Astrocyte (in vitro differentiated cells and primary cell): Measurements from ENCODE around the gene ANKRD60. TPM values are rescaled to one million over a fixed set of nuclear protein-coding genes. Genes with fewer than 3 reads are reported as not detected.

Experiments used
- DNase-seq: peaks from one replicate; pipeline ENCODE4 v3.0.0-alpha.2; 2010; ENCODE audit warnings: low read depth
- FAIRE-seq: peaks from 2 replicates; lab custom pipeline; 2011; peaks lifted over from hg19 to GRCh38; lab: Jason Lieb, UNC
- H2AFZ ChIP-seq: 2 replicates; pipeline ENCODE4 v1.6.0; 2012; ENCODE audit warnings: low read depth, low read length, inconsistent platforms
- H3K27ac ChIP-seq: 2 replicates; pipeline ENCODE4 v1.5.1; 2011; ENCODE audit warnings: low read depth, low read length, inconsistent platforms
- H3K27me3 ChIP-seq: 2 replicates; pipeline ENCODE4 v1.6.0; 2011; ENCODE audit warnings: low read length, inconsistent platforms; ENCODE audit not compliant: insufficient read depth
- H3K36me3 ChIP-seq: 2 replicates; pipeline ENCODE4 v1.5.1; 2011; ENCODE audit warnings: low read length, inconsistent platforms; ENCODE audit not compliant: insufficient read depth
- H3K4me1 ChIP-seq: 2 replicates; pipeline ENCODE4 v1.5.1; 2011; ENCODE audit warnings: low read length, inconsistent platforms; ENCODE audit not compliant: insufficient read depth
- H3K4me2 ChIP-seq: 2 replicates; pipeline ENCODE4 v1.6.0; 2012; ENCODE audit warnings: low read length, inconsistent platforms
- H3K4me3 ChIP-seq: 2 replicates; pipeline ENCODE4 v1.5.1; 2011; ENCODE audit warnings: low read depth, mild to moderate bottlenecking, low read length, inconsistent platforms; ENCODE audit not compliant: insufficient read depth
- H3K79me2 ChIP-seq: 2 replicates; pipeline ENCODE4 v1.6.0; 2012; ENCODE audit warnings: mild to moderate bottlenecking, low read length, inconsistent platforms; ENCODE audit not compliant: insufficient read depth
- H3K9ac ChIP-seq: 2 replicates; pipeline ENCODE4 v1.6.0; 2012; ENCODE audit warnings: mild to moderate bottlenecking, low read length, inconsistent platforms
- H3K9me3 ChIP-seq: 2 replicates; pipeline ENCODE4 v1.5.1; 2012; ENCODE audit warnings: low read depth, mild to moderate bottlenecking, low read length, inconsistent platforms; ENCODE audit not compliant: insufficient read depth
- H4K20me1 ChIP-seq: 2 replicates; pipeline ENCODE4 v1.6.0; 2012; ENCODE audit warnings: low read length, inconsistent platforms; ENCODE audit not compliant: insufficient read depth
- H3K27ac Mint-ChIP-seq: one replicate; pipeline ENCODE4 v1.8.0; 2021; ENCODE audit warnings: mild to moderate bottlenecking, mixed read lengths; ENCODE audit not compliant: unreplicated experiment
- H3K27me3 Mint-ChIP-seq: one replicate; pipeline ENCODE4 v1.8.0; 2021; ENCODE audit warnings: low read depth, mixed read lengths; ENCODE audit not compliant: unreplicated experiment
- H3K36me3 Mint-ChIP-seq: one replicate; pipeline ENCODE4 v1.8.0; 2021; ENCODE audit warnings: low read depth, mixed read lengths; ENCODE audit not compliant: unreplicated experiment
- H3K4me1 Mint-ChIP-seq: one replicate; pipeline ENCODE4 v1.8.0; 2021; ENCODE audit warnings: low read depth, mixed read lengths; ENCODE audit not compliant: unreplicated experiment
- H3K4me3 Mint-ChIP-seq: one replicate; pipeline ENCODE4 v1.8.0; 2021; ENCODE audit warnings: mild to moderate bottlenecking, moderate library complexity, mixed read lengths; ENCODE audit not compliant: unreplicated experiment
- H3K9me3 Mint-ChIP-seq: one replicate; pipeline ENCODE4 v1.8.0; 2021; ENCODE audit warnings: mild to moderate bottlenecking, mixed read lengths; ENCODE audit not compliant: unreplicated experiment
- EZH2 ChIP-seq: IDR thresholded peaks from 2 replicates; pipeline ENCODE4 v1.6.1; 2012; ENCODE audit warnings: mild to moderate bottlenecking, low read length, inconsistent platforms; ENCODE audit not compliant: insufficient read depth
- total RNA-seq: library from RNA; stranded (reverse); gene quantifications from 2 replicates; pipeline ENCODE4 v1.2.1, GENCODE V29; 2021
- TF ChIP-seq, protein P1 (sequence below): IDR thresholded peaks from 2 replicates; pipeline ENCODE4 v1.5.1; 2011; ENCODE audit warnings: low read depth, mild to moderate bottlenecking, inconsistent platforms, low read length, moderate library complexity; ENCODE audit not compliant: insufficient read depth

The ANKRD60 gene
- total RNA-seq, 1 donor from 2014 or later = not detected

DNA sequence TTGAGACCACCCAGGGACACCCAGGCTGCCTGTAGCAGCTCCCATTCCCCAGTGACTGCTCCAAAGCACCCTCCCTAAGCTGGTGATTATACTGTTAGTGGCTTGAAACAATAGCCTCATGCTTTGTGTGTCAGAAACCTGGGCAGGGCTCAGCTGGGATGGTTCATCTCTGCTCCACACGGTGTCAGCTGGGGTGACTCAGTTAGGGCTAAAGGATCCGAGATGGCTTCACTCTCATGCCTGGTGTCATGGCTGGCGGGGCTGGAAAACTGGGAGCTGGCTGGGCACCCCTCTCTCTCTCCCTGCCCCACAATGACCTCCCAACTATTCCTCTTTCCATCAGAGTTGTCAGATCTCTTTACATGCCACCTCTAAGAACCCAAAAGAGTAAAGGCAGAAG is 44.4 kb downstream of the ANKRD60 start:
- no peak overlapping the region for H3K4me3 ChIP-seq
- H3K36me3 ChIP-seq = no peaks in the 10 kb centered on the region
- no peak overlapping the region for H3K9ac ChIP-seq
- H2AFZ ChIP-seq = no peak overlapping the region
- H3K27me3 Mint-ChIP-seq = peaks cover 60% of the 10 kb centered on the region
- no peaks in the 10 kb centered on the region for H3K27me3 ChIP-seq
- peaks cover under 1% of the 10 kb centered on the region for H3K36me3 Mint-ChIP-seq
- FAIRE-seq (no peak), DNase-seq (no peak)
- no peaks in the 10 kb centered on the region for H3K4me1 Mint-ChIP-seq
- H3K79me2 ChIP-seq = no peaks in the 10 kb centered on the region
- no peak overlapping the region for H3K4me2 ChIP-seq
- no peaks in the 10 kb centered on the region for H4K20me1 ChIP-seq
- H3K27ac Mint-ChIP-seq = no peak overlapping the region
- H3K4me3 Mint-ChIP-seq = no peak overlapping the region
- H3K4me1 ChIP-seq = peaks cover 8% of the 10 kb centered on the region
- H3K9me3 ChIP-seq = peaks cover 13% of the 10 kb centered on the region
- H3K9me3 Mint-ChIP-seq = peaks cover 19% of the 10 kb centered on the region
- TF ChIP-seq, protein P1, sequence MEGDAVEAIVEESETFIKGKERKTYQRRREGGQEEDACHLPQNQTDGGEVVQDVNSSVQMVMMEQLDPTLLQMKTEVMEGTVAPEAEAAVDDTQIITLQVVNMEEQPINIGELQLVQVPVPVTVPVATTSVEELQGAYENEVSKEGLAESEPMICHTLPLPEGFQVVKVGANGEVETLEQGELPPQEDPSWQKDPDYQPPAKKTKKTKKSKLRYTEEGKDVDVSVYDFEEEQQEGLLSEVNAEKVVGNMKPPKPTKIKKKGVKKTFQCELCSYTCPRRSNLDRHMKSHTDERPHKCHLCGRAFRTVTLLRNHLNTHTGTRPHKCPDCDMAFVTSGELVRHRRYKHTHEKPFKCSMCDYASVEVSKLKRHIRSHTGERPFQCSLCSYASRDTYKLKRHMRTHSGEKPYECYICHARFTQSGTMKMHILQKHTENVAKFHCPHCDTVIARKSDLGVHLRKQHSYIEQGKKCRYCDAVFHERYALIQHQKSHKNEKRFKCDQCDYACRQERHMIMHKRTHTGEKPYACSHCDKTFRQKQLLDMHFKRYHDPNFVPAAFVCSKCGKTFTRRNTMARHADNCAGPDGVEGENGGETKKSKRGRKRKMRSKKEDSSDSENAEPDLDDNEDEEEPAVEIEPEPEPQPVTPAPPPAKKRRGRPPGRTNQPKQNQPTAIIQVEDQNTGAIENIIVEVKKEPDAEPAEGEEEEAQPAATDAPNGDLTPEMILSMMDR = no peak
- no peak for TF ChIP-seq EZH2
- H3K27ac ChIP-seq = no peak overlapping the region

DNA sequence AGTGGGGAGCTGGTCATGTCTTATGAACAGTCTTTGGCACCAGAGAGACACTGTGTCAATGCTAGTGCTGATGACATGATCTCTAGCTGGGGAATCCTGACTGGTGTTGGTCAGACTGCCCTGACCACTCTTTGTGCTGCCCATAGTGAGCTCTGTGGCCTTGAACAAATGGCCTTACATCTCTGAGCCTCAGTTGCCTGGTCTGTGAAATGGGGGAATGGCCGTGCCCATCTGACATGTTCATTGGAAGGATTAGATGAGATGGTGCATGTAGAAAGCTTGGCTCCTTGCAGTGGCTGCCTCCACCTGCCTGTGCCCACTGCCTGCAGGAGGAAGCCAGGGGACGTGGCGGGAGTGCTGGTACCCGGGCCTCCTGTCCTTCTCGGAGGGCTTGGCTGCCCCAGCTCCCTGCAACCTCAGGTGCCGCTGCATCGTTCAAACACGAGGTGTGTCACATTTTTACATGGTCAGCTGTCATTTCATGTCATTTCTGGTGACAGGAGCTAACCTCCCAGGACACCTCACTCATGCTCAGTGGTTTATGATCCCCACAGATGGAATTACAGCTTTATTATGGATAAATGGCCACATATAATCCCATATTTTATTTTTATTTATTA is 45.8 kb downstream of the ANKRD60 start:
- no peak overlapping the region for H3K9ac ChIP-seq
- Mint-ChIP-seq H3K4me1 (no peaks in the 10 kb centered on the region), H3K27me3 (peaks cover 65% of the 10 kb centered on the region), H3K27ac (no peak overlapping the region), H3K9me3 (peaks cover 18% of the 10 kb centered on the region), H3K36me3 (peaks cover 2% of the 10 kb centered on the region), H3K4me3 (no peak overlapping the region)
- H2AFZ ChIP-seq = no peak overlapping the region
- H3K27ac ChIP-seq = no peak overlapping the region
- TF ChIP-seq EZH2 = no peak
- TF ChIP-seq, protein P1 = no peak
- no peaks in the 10 kb centered on the region for H4K20me1 ChIP-seq
- no peak for FAIRE-seq
- peaks cover 13% of the 10 kb centered on the region for H3K9me3 ChIP-seq
- no peak overlapping the region for H3K4me2 ChIP-seq
- no peaks in the 10 kb centered on the region for H3K27me3 ChIP-seq
- no peaks in the 10 kb centered on the region for H3K36me3 ChIP-seq
- peaks cover 10% of the 10 kb centered on the region for H3K4me1 ChIP-seq
- no peaks in the 10 kb centered on the region for H3K79me2 ChIP-seq
- no peak for DNase-seq
- H3K4me3 ChIP-seq = no peak overlapping the region

DNA sequence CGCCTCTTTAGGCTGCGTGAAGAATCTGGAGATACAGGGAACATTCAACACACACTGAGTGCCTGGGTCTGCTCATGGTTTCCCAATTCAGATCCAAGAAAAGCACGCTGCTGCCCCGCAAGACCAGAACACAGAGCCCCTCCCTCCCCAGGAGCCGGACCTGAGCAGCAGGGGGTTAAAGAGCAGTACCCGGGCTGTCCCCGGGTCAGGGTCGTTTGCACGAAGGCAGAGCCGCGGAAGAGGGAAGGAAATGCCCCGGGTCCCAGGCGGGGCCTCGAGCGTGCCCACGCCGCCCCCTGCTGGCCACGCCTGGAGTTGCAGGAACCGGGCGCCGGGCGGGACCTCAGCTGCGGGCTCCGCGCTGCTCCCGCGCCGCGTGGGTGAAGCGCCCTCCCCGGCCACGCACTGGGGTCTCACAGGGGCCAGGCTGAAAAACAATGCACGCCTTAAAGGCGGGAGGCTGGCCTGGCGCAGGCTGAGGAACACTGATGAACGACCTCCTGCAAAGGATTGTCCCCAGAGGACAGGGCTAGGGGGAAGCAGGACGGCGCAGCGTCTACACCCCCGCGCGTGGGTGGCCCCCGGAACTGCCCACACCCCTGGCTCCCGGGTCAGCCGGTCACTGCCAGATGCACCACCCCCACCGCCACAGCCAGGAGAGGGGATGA is 48.9 kb downstream of the ANKRD60 start:
- Histone ChIP-seq H2AFZ (peak overlapping the region; percentile 86), H3K4me1 (peaks cover 10% of the 10 kb centered on the region), H3K9me3 (peaks cover 11% of the 10 kb centered on the region), H3K4me2 (peak overlapping the region; percentile 85), H3K27me3 (no peaks in the 10 kb centered on the region), H3K9ac (peak overlapping the region; percentile 54), H3K79me2 (no peaks in the 10 kb centered on the region), H3K4me3 (peak overlapping the region; percentile 49), H4K20me1 (no peaks in the 10 kb centered on the region), H3K27ac (no peak overlapping the region), H3K36me3 (no peaks in the 10 kb centered on the region)
- peaks cover 65% of the 10 kb centered on the region for H3K27me3 Mint-ChIP-seq
- FAIRE-seq (no peak), DNase-seq (no peak)
- no peak overlapping the region for H3K27ac Mint-ChIP-seq
- peaks cover 8% of the 10 kb centered on the region for H3K9me3 Mint-ChIP-seq
- H3K36me3 Mint-ChIP-seq = peaks cover 2% of the 10 kb centered on the region
- H3K4me3 Mint-ChIP-seq = no peak overlapping the region
- H3K4me1 Mint-ChIP-seq = peaks cover 7% of the 10 kb centered on the region
- TF ChIP-seq, protein P1 = peak; percentile 57
- no peak for TF ChIP-seq EZH2
